GM23338 (cell line): ENCODE results near the gene PYGB. TPM values are rescaled to one million over a fixed set of nuclear protein-coding genes. Genes with fewer than 3 reads are reported as not detected.

Experiments
- ATAC-seq: fragments of 200-7000 bp; cut with Tn5 transposase; 3 replicates; pipeline ENCODE4 v1.9.1; 2020
- DNase-seq: peaks from one replicate; pipeline ENCODE4 v3.0.0-alpha.2; 2015; ENCODE audit warnings: low spot score
- H2AFZ ChIP-seq: fragments of 200-600 bp; sonication (generic); 2 replicates; pipeline ENCODE4 v1.8.0; 2016; ENCODE audit warnings: antibody characterized with exemption, mild to moderate bottlenecking, moderate library complexity
- H3F3A ChIP-seq: fragments of 200-600 bp; sonication (generic); replicated peaks from 2 replicates; pipeline ENCODE4 v1.8.0; 2017; ENCODE audit warnings: antibody characterized with exemption, mixed run types, low read depth
- H3K27ac ChIP-seq: fragments of 200-600 bp; sonication (generic); 2 replicates; pipeline ENCODE4 v1.6.1; 2016; ENCODE audit warnings: low read depth
- H3K27me3 ChIP-seq: fragments of 200-600 bp; sonication (generic); 2 replicates; pipeline ENCODE4 v1.8.0; 2016; ENCODE audit warnings: mild to moderate bottlenecking, mixed run types, moderate library complexity; ENCODE audit not compliant: insufficient read depth
- H3K36me3 ChIP-seq: fragments of 200-600 bp; sonication (generic); 2 replicates; pipeline ENCODE4 v1.8.0; 2016; ENCODE audit warnings: mild to moderate bottlenecking; ENCODE audit not compliant: insufficient read depth
- H3K4me1 ChIP-seq: fragments of 200-600 bp; sonication (generic); 2 replicates; pipeline ENCODE4 v1.8.0; 2016; ENCODE audit warnings: mild to moderate bottlenecking, moderate library complexity; ENCODE audit not compliant: insufficient read depth
- H3K4me2 ChIP-seq: fragments of 200-600 bp; sonication (generic); 2 replicates; pipeline ENCODE4 v1.7.1; 2017; ENCODE audit warnings: mixed run types
- H3K4me3 ChIP-seq: fragments of 200-600 bp; sonication (generic); 2 replicates; pipeline ENCODE4 v1.6.1; 2016; ENCODE audit warnings: mixed run types
- H3K79me2 ChIP-seq: fragments of 200-600 bp; sonication (generic); replicated peaks from 2 replicates; pipeline ENCODE4 v1.8.0; 2017; ENCODE audit warnings: mild to moderate bottlenecking; ENCODE audit not compliant: insufficient read depth
- H3K9me2 ChIP-seq: fragments of 200-600 bp; sonication (generic); 2 replicates; pipeline ENCODE4 v1.8.0; 2017; ENCODE audit not compliant: insufficient read depth
- H4K20me1 ChIP-seq: fragments of 200-600 bp; sonication (generic); replicated peaks from 2 replicates; pipeline ENCODE4 v1.8.0; 2017; ENCODE audit warnings: mild to moderate bottlenecking; ENCODE audit not compliant: insufficient read depth
- H3K27ac Mint-ChIP-seq: 2 replicates; pipeline ENCODE4 v1.8.0; 2020; ENCODE audit warnings: inconsistent platforms, mild to moderate bottlenecking, moderate library complexity, mixed read lengths
- H3K27me3 Mint-ChIP-seq: 3 replicates; pipeline ENCODE4 v1.8.0; 2022; ENCODE audit warnings: low read depth, mild to moderate bottlenecking, moderate library complexity, mixed read lengths, inconsistent platforms; ENCODE audit not compliant: insufficient read depth, poor library complexity
- H3K36me3 Mint-ChIP-seq: 3 replicates; pipeline ENCODE4 v1.8.0; 2021; ENCODE audit warnings: low read depth, mild to moderate bottlenecking, inconsistent platforms, moderate library complexity, mixed read lengths
- H3K4me1 Mint-ChIP-seq: 3 replicates; pipeline ENCODE4 v1.8.0; 2020; ENCODE audit warnings: mild to moderate bottlenecking, inconsistent platforms, mixed read lengths
- H3K4me3 Mint-ChIP-seq: 3 replicates; pipeline ENCODE4 v1.8.0; 2021; ENCODE audit warnings: moderate library complexity, mild to moderate bottlenecking, inconsistent platforms, mixed read lengths
- H3K9me3 Mint-ChIP-seq: 3 replicates; pipeline ENCODE4 v1.8.0; 2020; ENCODE audit warnings: moderate library complexity, mild to moderate bottlenecking, inconsistent platforms, mixed read lengths
- EZH2phosphoT487 ChIP-seq: fragments of 200-600 bp; sonication (generic); IDR thresholded peaks from one replicate; pipeline ENCODE4 v1.8.1; 2018; ENCODE audit warnings: antibody characterized with exemption; ENCODE audit not compliant: unreplicated experiment
- NANOG ChIP-seq: IDR thresholded peaks from 2 replicates; pipeline ENCODE4 v1.6.1; 2016; ENCODE audit warnings: antibody characterized with exemption, borderline replicate concordance
- POLR2AphosphoS5 ChIP-seq: IDR thresholded peaks from 2 replicates; pipeline ENCODE4 v1.6.1; 2016; ENCODE audit warnings: antibody characterized with exemption, low read depth
- ZNF331 ChIP-seq: fragments of 250-450 bp; sonication (Bioruptor Pico); IDR thresholded peaks from 2 replicates; pipeline ENCODE4 v1.5.0; 2020; ENCODE audit warnings: low read depth, mild to moderate bottlenecking, moderate library complexity
- polyA plus RNA-seq: library from polyadenylated mRNA; unstranded; fragments of >200 nt; fragmentation: Nextera tagmentation; extraction: Ambion mirVana; gene quantifications from 2 replicates; pipeline ENCODE4 v1.2.1, GENCODE V29; 2016
- total RNA-seq: library from RNA; depleted of rRNA; stranded (reverse); fragments of >200 nt; shearing (Covaris generic); gene quantifications from 2 replicates; pipeline ENCODE4 v1.2.3, GENCODE V29; 2014
- TF ChIP-seq, protein P1 (sequence below): fragments of 250-450 bp; sonication (Bioruptor Pico); IDR thresholded peaks from 2 replicates; pipeline ENCODE4 v1.5.0; 2020; ENCODE audit warnings: mild to moderate bottlenecking, moderate library complexity
- TF ChIP-seq, protein P2 (sequence below), 2 experiments: fragments of 200-600 bp in 1 of 2; sonication (generic) in 1 of 2; conservative IDR thresholded peaks; 2 replicates each; pipeline versions ENCODE4 v1.5.1 to v1.6.1; 2016 to 2017; ENCODE audit warnings: antibody characterized with exemption in 2 of 2, low read depth in 2 of 2, mild to moderate bottlenecking in 2 of 2, moderate library complexity in 1 of 2

PYGB gene
- total and polyA plus RNA-seq, 2 experiments from 2014 or later = 15.6 to 64.0 TPM

GRCh38 chr20:25248786-25249172, 894 bp downstream of the PYGB start (continued):
- TF ChIP-seq, protein P1, sequence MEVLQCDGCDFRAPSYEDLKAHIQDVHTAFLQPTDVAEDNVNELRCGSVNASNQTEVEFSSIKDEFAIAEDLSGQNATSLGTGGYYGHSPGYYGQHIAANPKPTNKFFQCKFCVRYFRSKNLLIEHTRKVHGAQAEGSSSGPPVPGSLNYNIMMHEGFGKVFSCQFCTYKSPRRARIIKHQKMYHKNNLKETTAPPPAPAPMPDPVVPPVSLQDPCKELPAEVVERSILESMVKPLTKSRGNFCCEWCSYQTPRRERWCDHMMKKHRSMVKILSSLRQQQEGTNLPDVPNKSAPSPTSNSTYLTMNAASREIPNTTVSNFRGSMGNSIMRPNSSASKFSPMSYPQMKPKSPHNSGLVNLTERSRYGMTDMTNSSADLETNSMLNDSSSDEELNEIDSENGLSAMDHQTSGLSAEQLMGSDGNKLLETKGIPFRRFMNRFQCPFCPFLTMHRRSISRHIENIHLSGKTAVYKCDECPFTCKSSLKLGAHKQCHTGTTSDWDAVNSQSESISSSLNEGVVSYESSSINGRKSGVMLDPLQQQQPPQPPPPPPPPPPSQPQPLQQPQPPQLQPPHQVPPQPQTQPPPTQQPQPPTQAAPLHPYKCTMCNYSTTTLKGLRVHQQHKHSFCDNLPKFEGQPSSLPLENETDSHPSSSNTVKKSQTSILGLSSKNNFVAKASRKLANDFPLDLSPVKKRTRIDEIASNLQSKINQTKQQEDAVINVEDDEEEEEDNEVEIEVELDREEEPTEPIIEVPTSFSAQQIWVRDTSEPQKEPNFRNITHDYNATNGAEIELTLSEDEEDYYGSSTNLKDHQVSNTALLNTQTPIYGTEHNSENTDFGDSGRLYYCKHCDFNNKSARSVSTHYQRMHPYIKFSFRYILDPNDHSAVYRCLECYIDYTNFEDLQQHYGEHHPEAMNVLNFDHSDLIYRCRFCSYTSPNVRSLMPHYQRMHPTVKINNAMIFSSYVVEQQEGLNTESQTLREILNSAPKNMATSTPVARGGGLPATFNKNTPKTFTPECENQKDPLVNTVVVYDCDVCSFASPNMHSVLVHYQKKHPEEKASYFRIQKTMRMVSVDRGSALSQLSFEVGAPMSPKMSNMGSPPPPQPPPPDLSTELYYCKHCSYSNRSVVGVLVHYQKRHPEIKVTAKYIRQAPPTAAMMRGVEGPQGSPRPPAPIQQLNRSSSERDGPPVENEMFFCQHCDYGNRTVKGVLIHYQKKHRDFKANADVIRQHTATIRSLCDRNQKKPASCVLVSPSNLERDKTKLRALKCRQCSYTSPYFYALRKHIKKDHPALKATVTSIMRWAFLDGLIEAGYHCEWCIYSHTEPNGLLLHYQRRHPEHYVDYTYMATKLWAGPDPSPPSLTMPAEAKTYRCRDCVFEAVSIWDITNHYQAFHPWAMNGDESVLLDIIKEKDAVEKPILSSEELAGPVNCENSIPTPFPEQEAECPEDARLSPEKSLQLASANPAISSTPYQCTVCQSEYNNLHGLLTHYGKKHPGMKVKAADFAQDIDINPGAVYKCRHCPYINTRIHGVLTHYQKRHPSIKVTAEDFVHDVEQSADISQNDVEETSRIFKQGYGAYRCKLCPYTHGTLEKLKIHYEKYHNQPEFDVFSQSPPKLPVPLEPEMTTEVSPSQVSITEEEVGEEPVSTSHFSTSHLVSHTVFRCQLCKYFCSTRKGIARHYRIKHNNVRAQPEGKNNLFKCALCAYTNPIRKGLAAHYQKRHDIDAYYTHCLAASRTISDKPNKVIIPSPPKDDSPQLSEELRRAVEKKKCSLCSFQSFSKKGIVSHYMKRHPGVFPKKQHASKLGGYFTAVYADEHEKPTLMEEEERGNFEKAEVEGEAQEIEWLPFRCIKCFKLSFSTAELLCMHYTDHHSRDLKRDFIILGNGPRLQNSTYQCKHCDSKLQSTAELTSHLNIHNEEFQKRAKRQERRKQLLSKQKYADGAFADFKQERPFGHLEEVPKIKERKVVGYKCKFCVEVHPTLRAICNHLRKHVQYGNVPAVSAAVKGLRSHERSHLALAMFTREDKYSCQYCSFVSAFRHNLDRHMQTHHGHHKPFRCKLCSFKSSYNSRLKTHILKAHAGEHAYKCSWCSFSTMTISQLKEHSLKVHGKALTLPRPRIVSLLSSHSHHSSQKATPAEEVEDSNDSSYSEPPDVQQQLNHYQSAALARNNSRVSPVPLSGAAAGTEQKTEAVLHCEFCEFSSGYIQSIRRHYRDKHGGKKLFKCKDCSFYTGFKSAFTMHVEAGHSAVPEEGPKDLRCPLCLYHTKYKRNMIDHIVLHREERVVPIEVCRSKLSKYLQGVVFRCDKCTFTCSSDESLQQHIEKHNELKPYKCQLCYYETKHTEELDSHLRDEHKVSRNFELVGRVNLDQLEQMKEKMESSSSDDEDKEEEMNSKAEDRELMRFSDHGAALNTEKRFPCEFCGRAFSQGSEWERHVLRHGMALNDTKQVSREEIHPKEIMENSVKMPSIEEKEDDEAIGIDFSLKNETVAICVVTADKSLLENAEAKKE (CRISPR knock-in tag) = no peak

DNA sequence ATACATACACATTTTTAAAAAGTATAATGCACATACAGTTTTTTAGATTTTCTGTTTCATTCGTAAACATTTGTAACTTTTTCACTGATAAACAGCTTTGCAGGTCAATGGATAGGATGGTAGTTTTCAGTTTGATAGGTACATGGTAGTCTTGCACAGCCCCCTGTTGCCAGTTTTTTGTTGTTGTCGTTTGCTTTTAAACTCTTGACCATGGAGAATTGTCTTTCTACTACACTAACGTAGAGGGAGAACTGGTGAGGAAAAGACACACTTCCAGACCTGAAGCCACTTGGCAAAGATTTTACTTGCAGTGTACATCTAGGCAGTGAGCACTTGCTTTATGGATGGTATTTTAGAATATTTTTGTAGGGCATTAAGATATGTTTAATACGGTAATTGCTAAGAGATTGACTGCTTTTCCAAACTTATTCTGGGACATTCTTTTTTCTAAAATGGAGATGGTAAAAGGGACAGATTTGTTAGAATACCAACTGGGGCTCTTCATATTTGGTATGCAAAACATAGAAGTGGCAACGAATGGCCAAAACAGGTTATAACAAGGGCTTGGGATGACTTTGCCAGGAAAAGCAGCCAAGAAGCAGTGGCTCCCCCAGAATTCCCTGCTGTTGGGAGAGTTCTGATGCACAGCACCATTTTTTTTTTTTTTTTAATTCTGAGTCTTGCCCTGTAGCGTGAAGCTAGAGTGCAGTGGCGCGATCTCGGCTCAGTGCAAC, 1.5 kb downstream of the PYGB start:
- Histone ChIP-seq H3F3A (0 out of 2 replicates have a peak, but pooled peaks cover 7% of the 10 kb centered on the region), H3K27me3 (peaks cover 11% of the 10 kb centered on the region; the same call in 1 of the 2 replicates), H4K20me1 (peaks cover 29% of the 10 kb centered on the region; the same call in 1 of the 2 replicates), H3K27ac (no peak overlapping the region), H2AFZ (peak overlapping the region; percentile 92), H3K9me2 (no peaks in the 10 kb centered on the region), H3K4me3 (peak overlapping the region; percentile 93), H3K36me3 (no peaks in the 10 kb centered on the region), H3K4me2 (peak overlapping the region; percentile 85), H3K79me2 (peaks cover 55% of the 10 kb centered on the region), H3K4me1 (peaks cover 16% of the 10 kb centered on the region)
- H3K4me3 Mint-ChIP-seq = peak overlapping the region; percentile 90
- ATAC-seq = no peak
- peaks cover 47% of the 10 kb centered on the region for H3K4me1 Mint-ChIP-seq
- no peaks in the 10 kb centered on the region; the same call in 2 of the 3 replicates for H3K9me3 Mint-ChIP-seq
- H3K27ac Mint-ChIP-seq = no peak overlapping the region
- DNase-seq = no peak
- H3K36me3 Mint-ChIP-seq = peaks cover 3% of the 10 kb centered on the region; the same call in 2 of the 3 replicates
- H3K27me3 Mint-ChIP-seq = peaks cover 16% of the 10 kb centered on the region
- TF ChIP-seq EZH2phosphoT487 (no peak), ZNF331 (no peak), NANOG (no peak), POLR2AphosphoS5 (no peak)
- TF ChIP-seq, protein P2, sequence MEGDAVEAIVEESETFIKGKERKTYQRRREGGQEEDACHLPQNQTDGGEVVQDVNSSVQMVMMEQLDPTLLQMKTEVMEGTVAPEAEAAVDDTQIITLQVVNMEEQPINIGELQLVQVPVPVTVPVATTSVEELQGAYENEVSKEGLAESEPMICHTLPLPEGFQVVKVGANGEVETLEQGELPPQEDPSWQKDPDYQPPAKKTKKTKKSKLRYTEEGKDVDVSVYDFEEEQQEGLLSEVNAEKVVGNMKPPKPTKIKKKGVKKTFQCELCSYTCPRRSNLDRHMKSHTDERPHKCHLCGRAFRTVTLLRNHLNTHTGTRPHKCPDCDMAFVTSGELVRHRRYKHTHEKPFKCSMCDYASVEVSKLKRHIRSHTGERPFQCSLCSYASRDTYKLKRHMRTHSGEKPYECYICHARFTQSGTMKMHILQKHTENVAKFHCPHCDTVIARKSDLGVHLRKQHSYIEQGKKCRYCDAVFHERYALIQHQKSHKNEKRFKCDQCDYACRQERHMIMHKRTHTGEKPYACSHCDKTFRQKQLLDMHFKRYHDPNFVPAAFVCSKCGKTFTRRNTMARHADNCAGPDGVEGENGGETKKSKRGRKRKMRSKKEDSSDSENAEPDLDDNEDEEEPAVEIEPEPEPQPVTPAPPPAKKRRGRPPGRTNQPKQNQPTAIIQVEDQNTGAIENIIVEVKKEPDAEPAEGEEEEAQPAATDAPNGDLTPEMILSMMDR (conservative IDR thresholded peaks at IDR 0.05; ENCODE audit: low read depth in 2 of 2) = no peak
- TF ChIP-seq, protein P1 (CRISPR knock-in tag) = no peak
